Vein endothelial cell (primary cell): Measurements from ENCODE around the gene SPANXN1. TPM values are rescaled to one million over a fixed set of nuclear protein-coding genes. Genes with fewer than 3 reads are reported as not detected.

Source experiments
- total RNA-seq: library from RNA; depleted of rRNA; stranded (reverse); fragments of >200 nt; gene quantifications from 2 replicates; pipeline ENCODE4 v1.2.3, GENCODE V29; 2012

The SPANXN1 gene, protein sequence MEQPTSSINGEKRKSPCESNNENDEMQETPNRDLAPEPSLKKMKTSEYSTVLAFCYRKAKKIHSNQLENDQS
- total RNA-seq: not detected in 2 replicates

DNA sequence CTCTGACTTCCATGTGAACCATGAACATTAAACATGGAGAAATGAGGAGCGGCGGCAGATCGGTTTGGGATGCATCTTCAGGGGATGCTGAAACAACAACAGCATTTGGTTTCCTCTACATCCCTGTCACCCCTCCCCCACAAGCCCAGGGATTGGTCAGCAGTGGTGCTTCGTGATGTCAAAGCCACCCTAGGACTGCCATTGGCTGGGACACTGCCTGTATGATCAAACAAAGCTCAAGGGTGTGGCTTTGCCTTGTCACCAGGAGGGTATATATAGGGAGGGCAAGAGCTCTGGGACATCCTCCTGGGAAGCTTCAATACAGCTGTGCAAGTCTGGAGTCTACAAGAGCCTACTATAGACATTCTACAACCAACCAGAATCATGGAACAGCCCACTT, at the start of gene SPANXN1:
SPANXN1 (plus strand) TSS at position 301 of the 400 bp plus-strand sequence; CDS start at position 385, 84 bp downstream.

